Hematopoietic multipotent progenitor cell treated with erythropoietin and hydrocortisone succinate and interleukin-3 and kit ligand, for 6 days (in vitro differentiated cells): ENCODE data around the gene NECTIN1.

ENCODE experiments used
- DNase-seq: peaks from one replicate; pipeline ENCODE4 v3.0.0-alpha.2; 2015

NECTIN1 gene

GRCh38 chr11:119712459-119713358 is 16.3 kb downstream of the NECTIN1 start:
- no peak for DNase-seq

- no peak for DNase-seq
These were observed 17.0 kb downstream of the NECTIN1 start for GRCh38 chr11:119712006-119712405.

- DNase-seq: no peak
These were observed 17.5 kb downstream of the NECTIN1 start for GRCh38 chr11:119711476-119711875.

GRCh38 chr11:119710417-119710816 is 18.6 kb downstream of the NECTIN1 start:
- DNase-seq: no peak

- peak; percentile 86 for DNase-seq
These were observed 19.2 kb downstream of the NECTIN1 start for GRCh38 chr11:119709638-119710346.

GRCh38 chr11:119709171-119709570 is 19.8 kb downstream of the NECTIN1 start:
- no peak for DNase-seq

- no peak for DNase-seq
These were observed 20.6 kb downstream of the NECTIN1 start for GRCh38 chr11:119708384-119708783.

- no peak for DNase-seq
These were observed 22.1 kb downstream of the NECTIN1 start for GRCh38 chr11:119706887-119707286.

- no peak for DNase-seq
These were observed 23.0 kb downstream of the NECTIN1 start for GRCh38 chr11:119706029-119706428.

GRCh38 chr11:119705362-119705761 is 23.6 kb downstream of the NECTIN1 start:
- no peak for DNase-seq

- DNase-seq: peak; percentile 90
These were observed 24.2 kb downstream of the NECTIN1 start for GRCh38 chr11:119704849-119705248.

GRCh38 chr11:119701591-119702549 is 27.1 kb downstream of the NECTIN1 start:
- DNase-seq: no peak

- no peak for DNase-seq
These were observed 28.3 kb downstream of the NECTIN1 start for GRCh38 chr11:119700536-119701346.

- DNase-seq: no peak
These were observed 29.0 kb downstream of the NECTIN1 start for GRCh38 chr11:119700030-119700429.

- DNase-seq: no peak
These were observed 29.8 kb downstream of the NECTIN1 start for GRCh38 chr11:119699227-119699626.

- DNase-seq: no peak
These were observed 31.1 kb downstream of the NECTIN1 start for GRCh38 chr11:119697882-119698281.

- DNase-seq: no peak
These were observed 31.6 kb downstream of the NECTIN1 start for GRCh38 chr11:119697445-119697844.

- DNase-seq: peak; percentile 61
These were observed 32.4 kb downstream of the NECTIN1 start for GRCh38 chr11:119696378-119697222.

GRCh38 chr11:119694334-119694733 is 34.7 kb downstream of the NECTIN1 start:
- DNase-seq: peak; percentile 96

- DNase-seq: no peak
These were observed 35.7 kb downstream of the NECTIN1 start for GRCh38 chr11:119693253-119693815.

GRCh38 chr11:119692540-119692820 is 36.5 kb downstream of the NECTIN1 start:
- DNase-seq: no peak
